Measurements from ENCODE around the gene TMEM150A.

TMEM150A gene, protein sequence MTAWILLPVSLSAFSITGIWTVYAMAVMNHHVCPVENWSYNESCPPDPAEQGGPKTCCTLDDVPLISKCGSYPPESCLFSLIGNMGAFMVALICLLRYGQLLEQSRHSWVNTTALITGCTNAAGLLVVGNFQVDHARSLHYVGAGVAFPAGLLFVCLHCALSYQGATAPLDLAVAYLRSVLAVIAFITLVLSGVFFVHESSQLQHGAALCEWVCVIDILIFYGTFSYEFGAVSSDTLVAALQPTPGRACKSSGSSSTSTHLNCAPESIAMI

DNA sequence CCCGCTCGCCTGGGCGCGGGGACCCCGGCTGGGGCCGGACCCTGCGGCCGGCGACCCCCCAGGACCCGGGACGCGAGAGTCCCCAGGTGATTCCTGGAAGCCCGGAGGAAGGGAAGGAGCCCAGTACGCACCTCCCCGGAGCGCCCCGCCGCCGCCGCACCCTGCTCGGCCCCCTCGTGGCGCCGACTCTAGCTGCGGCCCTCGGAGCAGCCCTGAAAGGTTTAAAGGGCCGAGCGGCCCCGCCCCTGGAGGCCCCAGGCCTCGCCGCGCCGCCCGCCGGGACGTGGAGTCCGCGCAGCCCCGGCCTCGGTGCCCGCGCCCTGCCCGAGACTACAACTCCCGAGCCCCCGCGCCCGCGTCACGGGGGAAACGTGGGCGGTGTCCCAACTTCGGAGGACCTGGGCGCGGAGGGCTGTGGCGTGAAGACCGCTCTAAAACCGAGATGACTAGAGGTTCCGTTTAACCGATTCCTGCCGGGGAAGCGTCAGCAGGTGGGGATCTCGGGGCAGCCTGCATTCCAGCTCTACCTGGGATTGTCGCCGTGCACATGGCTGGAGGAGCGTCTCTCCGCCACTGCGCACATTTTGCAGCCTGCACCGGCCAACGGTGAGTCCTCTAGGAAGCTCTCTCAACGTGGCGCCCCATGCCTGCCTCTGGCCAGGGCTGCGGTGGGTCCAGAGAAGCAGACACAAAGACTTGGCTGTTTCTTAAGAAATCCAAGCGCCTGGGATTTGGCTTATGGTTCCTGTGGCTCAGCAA is at the start of gene TMEM150A:
Gene TMEM150A, minus strand, starts transcription at position 223 of the 759 bp plus-strand sequence. CDS start 750 bp downstream, outside the sequence.
- DNase-seq (ENCODE audit: extremely low read depth, low read depth) = no peak
- H3K4me3 ChIP-seq (replicated peaks; ENCODE audit: low read depth, low read length) = peak within 1 kb of the TSS; percentile 70
- TF ChIP-seq, protein P1, sequence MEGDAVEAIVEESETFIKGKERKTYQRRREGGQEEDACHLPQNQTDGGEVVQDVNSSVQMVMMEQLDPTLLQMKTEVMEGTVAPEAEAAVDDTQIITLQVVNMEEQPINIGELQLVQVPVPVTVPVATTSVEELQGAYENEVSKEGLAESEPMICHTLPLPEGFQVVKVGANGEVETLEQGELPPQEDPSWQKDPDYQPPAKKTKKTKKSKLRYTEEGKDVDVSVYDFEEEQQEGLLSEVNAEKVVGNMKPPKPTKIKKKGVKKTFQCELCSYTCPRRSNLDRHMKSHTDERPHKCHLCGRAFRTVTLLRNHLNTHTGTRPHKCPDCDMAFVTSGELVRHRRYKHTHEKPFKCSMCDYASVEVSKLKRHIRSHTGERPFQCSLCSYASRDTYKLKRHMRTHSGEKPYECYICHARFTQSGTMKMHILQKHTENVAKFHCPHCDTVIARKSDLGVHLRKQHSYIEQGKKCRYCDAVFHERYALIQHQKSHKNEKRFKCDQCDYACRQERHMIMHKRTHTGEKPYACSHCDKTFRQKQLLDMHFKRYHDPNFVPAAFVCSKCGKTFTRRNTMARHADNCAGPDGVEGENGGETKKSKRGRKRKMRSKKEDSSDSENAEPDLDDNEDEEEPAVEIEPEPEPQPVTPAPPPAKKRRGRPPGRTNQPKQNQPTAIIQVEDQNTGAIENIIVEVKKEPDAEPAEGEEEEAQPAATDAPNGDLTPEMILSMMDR (IDR thresholded peaks at IDR 0.05; ENCODE audit: low read depth, low read length, missing control alignments) = no peak

DNA sequence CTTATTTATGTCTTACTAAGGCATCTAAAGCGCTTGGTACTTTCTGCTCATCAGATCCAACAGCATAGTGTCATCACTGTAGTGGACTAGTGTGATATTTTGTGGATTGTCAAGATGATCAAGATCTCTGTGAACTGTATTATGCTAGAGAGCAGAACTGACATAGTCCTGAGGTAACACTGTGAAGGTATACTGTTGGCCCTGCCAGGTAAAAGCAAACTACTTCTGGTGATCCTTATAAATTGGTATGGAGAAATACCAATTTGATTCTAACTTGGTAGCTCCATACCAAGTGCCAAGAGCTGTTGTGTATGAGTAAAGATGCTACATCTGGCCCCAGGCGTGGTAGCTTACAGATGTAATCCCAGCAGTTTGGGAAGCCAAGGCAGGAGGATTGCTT is 49.6 kb upstream of the TMEM150A start:
- no peak for DNase-seq (ENCODE audit: extremely low read depth, low read depth)
- TF ChIP-seq, protein P1 (IDR thresholded peaks at IDR 0.05; ENCODE audit: low read depth, low read length, missing control alignments) = no peak
- no peak overlapping the region for H3K4me3 ChIP-seq (replicated peaks; ENCODE audit: low read depth, low read length)

DNA sequence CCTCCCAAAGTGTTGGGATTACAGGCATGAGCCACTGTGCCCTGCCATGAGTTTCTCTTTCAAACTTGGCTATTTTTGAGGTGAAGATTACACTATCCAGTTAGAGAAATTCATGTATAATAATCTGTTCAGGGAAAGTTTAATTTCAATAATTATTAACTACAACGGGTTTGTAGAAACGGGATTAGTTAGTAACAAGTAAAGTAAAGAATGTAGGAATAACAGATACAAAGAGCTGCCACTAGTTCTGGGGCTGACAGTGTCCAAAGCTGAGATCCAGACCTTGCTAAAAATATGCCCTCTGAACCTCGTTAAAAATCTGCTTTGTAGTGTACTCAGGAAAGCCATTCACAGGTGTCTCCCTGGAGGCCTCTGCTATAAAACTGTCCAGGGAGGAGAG is 48.6 kb upstream of the TMEM150A start:
- no peak for DNase-seq (ENCODE audit: extremely low read depth, low read depth)
- no peak overlapping the region for H3K4me3 ChIP-seq (replicated peaks; ENCODE audit: low read depth, low read length)
- TF ChIP-seq, protein P1 (IDR thresholded peaks at IDR 0.05; ENCODE audit: low read depth, low read length, missing control alignments) = no peak

DNA sequence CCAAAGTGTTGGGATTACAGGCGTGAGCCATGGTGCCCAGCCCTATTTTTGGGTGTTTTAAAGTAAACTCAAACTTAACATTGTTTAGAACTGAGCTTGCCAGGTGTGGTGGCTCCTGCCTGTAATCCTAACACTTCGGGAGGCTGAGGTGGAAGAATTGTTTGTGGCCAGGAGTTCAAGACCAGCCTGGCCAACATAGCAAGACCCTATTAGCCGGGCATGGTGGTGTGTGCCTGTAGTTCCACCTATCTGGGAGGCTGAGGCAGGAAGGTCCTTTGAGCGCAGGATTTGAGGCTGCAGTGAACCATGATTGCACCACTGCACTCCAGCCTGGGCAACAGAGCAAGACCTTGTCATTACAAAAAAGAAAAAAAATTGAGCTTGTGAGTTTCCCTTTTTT is 48.0 kb upstream of the TMEM150A start:
- DNase-seq (ENCODE audit: extremely low read depth, low read depth) = no peak
- TF ChIP-seq, protein P1 (IDR thresholded peaks at IDR 0.05; ENCODE audit: low read depth, low read length, missing control alignments) = no peak
- H3K4me3 ChIP-seq (replicated peaks; ENCODE audit: low read depth, low read length) = no peak overlapping the region

DNA sequence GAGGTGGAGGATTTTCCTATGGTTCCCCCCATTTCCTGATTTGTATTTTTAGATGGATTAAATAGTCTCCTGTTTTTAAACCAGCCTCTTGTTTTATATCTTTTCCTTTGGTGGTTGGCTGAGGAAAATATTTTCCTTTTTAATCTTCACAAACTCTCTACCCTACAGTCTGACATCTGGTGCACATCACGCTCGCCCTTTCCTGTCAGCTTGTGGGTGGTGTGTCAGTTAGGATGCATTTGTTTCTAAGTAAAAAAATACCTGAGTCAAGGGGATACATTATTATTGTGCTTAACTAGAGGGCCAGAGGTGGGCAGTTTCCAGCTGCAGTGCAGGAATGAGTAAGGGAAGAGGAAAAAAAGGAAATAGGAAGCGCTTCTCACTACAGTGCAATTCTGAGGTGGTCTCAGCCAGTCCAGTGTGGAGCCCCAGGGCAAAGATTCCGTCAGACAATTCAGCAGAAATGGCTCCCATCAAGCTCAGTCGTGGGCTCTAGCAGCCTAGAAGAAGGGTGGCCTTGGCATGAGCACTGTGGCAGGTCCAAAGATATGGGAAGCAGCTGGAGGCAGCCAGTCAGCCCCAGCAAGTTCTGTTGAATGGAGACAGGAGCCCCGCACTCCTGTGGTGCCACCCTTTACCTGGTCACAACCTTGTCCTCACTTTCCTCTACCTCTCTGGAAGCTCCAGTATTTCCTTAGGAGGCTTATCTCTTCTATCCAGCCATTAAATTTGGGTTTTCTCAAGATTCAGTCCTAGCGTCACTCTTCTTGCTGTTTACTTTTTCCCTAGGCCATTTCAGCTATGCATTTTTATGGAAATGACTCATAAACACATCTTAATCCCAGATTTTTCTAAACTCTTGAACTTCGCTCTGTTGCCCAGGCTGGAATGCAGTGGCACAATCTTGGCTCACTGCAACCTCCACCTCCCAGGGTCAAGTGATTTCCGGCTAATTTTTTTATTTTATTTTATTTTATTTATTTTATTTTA is 47.0 kb upstream of the TMEM150A start:
- TF ChIP-seq, protein P1 (IDR thresholded peaks at IDR 0.05; ENCODE audit: low read depth, low read length, missing control alignments) = no peak
- no peak overlapping the region for H3K4me3 ChIP-seq (replicated peaks; ENCODE audit: low read depth, low read length)
- no peak for DNase-seq (ENCODE audit: extremely low read depth, low read depth)

DNA sequence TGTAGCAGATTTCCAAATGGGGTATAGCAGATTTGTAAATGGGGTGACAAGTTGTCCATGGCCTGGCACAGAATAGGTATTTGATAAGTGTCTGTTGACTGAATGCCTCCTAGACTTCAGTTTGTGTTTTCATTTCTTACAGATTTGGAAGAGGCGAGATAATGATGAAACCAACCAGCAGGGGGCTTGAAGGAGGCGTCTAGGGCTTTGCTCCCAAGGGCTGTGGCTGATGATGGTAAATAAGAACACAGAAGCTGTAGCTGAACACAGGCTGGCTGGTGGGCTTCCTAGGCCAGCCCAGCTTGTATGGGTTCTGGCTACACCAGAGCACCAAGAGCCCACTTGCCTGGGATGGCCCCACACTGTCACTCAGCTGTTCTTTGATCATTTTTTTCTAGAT is 46.1 kb upstream of the TMEM150A start:
- no peak for DNase-seq (ENCODE audit: extremely low read depth, low read depth)
- TF ChIP-seq, protein P1 (IDR thresholded peaks at IDR 0.05; ENCODE audit: low read depth, low read length, missing control alignments) = peak; percentile 65
- H3K4me3 ChIP-seq (replicated peaks; ENCODE audit: low read depth, low read length) = no peak overlapping the region
